Activated CD4-positive, alpha-beta T cell treated with anti-CD3 and anti-CD28 coated beads for 36 hours (primary cell): ENCODE results near the gene SIGLEC5. TPM values are rescaled to one million over a fixed set of nuclear protein-coding genes. Genes with fewer than 3 reads are reported as not detected.
A peak's percentile ranks its signal among the peaks of the same experiment; 100 is the strongest.

Experiments
- ATAC-seq: fragments of 200-7000 bp; cut with Tn5 transposase; one replicate; pipeline ENCODE4 v1.10.0; 2021; ENCODE audit warnings: mild to moderate bottlenecking, moderate library complexity
- CTCF ChIA-PET: fragments of 350-600 bp; sonication (Branson Sonifier 250); formaldehyde crosslinking; loops from one replicate; lab custom pipeline; 2021; ENCODE audit warnings: antibody characterized with exemption; lab: Charles Lee
- POLR2A ChIA-PET: fragments of 350-600 bp; sonication (Branson Sonifier 250); formaldehyde crosslinking; loops from one replicate; lab custom pipeline; 2021; ENCODE audit warnings: antibody characterized with exemption, inconsistent platforms; lab: Charles Lee
- DNase-seq: peaks from one replicate; pipeline ENCODE4 v3.0.0-alpha.2; 2020
- H3K27ac Mint-ChIP-seq: one replicate; pipeline ENCODE4 v1.8.0; 2021; ENCODE audit warnings: mixed read lengths
- H3K27me3 Mint-ChIP-seq: one replicate; pipeline ENCODE4 v1.8.0; 2021; ENCODE audit warnings: mixed read lengths
- H3K36me3 Mint-ChIP-seq: one replicate; pipeline ENCODE4 v1.8.0; 2021; ENCODE audit warnings: low read depth, mixed read lengths
- H3K4me1 Mint-ChIP-seq: one replicate; pipeline ENCODE4 v1.8.0; 2021; ENCODE audit warnings: mixed read lengths
- H3K4me3 Mint-ChIP-seq: one replicate; pipeline ENCODE4 v1.8.0; 2021; ENCODE audit warnings: mild to moderate bottlenecking, moderate library complexity, mixed read lengths
- H3K9me3 Mint-ChIP-seq: one replicate; pipeline ENCODE4 v1.8.0; 2021; ENCODE audit warnings: low read depth, mixed read lengths
- intact Hi-C, 2 experiments: fragments of 100-400 bp; cut with DNase I in 1 of 2; cut with micrococcal nuclease in 1 of 2; formaldehyde crosslinking; loops; one replicate each; pipeline versions ENCODE4 v1.14.2 to v1.15.1; 2022 to 2024; cut with DNase I, micrococcal nuclease
- total RNA-seq, 2 experiments: library from RNA; stranded (reverse); gene quantifications; one replicate each; pipeline ENCODE4 v1.2.3, GENCODE V29; 2021

SIGLEC5 gene
- total RNA-seq, 2 experiments from 2014 or later = not detected

DNA sequence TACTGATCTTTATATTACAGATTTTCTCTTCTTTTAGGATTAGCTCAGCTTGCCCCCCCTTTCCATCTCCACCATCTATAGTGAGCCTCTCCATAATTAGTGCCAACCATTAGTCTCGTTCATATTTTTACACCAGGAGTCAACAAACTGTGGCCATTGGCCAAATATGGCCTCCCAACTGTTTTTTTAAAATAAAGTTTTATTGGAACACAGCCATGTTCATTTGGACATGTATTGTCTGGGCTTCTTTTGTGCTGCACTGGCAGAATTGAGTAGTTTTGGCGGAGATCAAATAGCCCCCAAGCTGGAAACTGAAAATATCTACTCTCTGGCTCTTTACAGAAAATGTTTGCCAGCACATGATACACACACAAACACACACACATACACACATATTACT is 40.7 kb downstream of the SIGLEC5 start:
- ChIA-PET CTCF (no interaction called here), POLR2A (no interaction called here)
- H3K4me3 Mint-ChIP-seq = no peak overlapping the region
- H3K27me3 Mint-ChIP-seq = no peaks in the 10 kb centered on the region
- DNase-seq = no peak
- peaks cover 38% of the 10 kb centered on the region for H3K9me3 Mint-ChIP-seq
- intact Hi-C loops = no loop called here
- peaks cover 10% of the 10 kb centered on the region for H3K4me1 Mint-ChIP-seq
- peaks cover 49% of the 10 kb centered on the region for H3K36me3 Mint-ChIP-seq
- no peak overlapping the region for H3K27ac Mint-ChIP-seq
- no peak for ATAC-seq

- no peak overlapping the region for H3K27ac Mint-ChIP-seq
- no peaks in the 10 kb centered on the region for H3K27me3 Mint-ChIP-seq
- DNase-seq = no peak
- no peak for ATAC-seq
- no peak overlapping the region for H3K4me3 Mint-ChIP-seq
- intact Hi-C loops = no loop called here
- peaks cover 52% of the 10 kb centered on the region for H3K9me3 Mint-ChIP-seq
- POLR2A ChIA-PET = no interaction called here
- peaks cover 69% of the 10 kb centered on the region for H3K36me3 Mint-ChIP-seq
- CTCF ChIA-PET = interaction anchor here (1.2 kb wide), 1 partner anchor 10 kb away, joined by 3 read pairs; no protein-coding TSS in a partner anchor
- H3K4me1 Mint-ChIP-seq = no peaks in the 10 kb centered on the region
Observed at GRCh38 chr19:51587264-51588191, 42.7 kb downstream of the SIGLEC5 start.

DNA sequence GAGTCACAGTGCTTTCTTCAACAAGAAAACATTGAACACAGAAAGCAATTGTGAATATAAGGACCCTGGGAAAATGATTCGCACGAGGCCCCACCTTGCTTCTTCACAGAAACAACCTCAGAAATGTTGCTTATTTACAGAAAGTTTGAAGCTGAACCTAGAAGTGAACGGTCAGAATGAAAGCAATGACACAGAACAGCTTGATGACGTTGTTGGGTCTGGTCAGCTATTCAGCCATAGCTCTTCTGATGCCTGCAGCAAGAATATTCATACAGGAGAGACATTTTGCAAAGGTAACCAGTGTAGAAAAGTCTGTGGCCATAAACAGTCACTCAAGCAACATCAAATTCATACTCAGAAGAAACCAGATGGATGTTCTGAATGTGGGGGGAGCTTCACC is 43.4 kb downstream of the SIGLEC5 start:
- H3K27ac Mint-ChIP-seq = no peak overlapping the region

GRCh38 chr19:51586103-51586728 is 44.0 kb downstream of the SIGLEC5 start:
- Mint-ChIP-seq H3K27me3 (no peaks in the 10 kb centered on the region), H3K9me3 (peaks cover 53% of the 10 kb centered on the region)
- intact Hi-C loops = no loop called here

More for the DNA sequence above, 43.4 kb downstream of the SIGLEC5 start:
- H3K36me3 Mint-ChIP-seq = peaks cover 75% of the 10 kb centered on the region
- ChIA-PET POLR2A (interaction anchor here (0.6 kb wide), 1 partner anchor 10 kb away, joined by 4 read pairs; no protein-coding TSS in a partner anchor), CTCF (interaction anchor here (1.2 kb wide), 1 partner anchor 10 kb away, joined by 3 read pairs; no protein-coding TSS in a partner anchor)
- no peak for DNase-seq
- peaks cover 53% of the 10 kb centered on the region for H3K9me3 Mint-ChIP-seq
- intact Hi-C loops = no loop called here
- no peaks in the 10 kb centered on the region for H3K27me3 Mint-ChIP-seq
- H3K4me3 Mint-ChIP-seq = no peak overlapping the region
- H3K4me1 Mint-ChIP-seq = no peaks in the 10 kb centered on the region
- ATAC-seq = no peak

DNA sequence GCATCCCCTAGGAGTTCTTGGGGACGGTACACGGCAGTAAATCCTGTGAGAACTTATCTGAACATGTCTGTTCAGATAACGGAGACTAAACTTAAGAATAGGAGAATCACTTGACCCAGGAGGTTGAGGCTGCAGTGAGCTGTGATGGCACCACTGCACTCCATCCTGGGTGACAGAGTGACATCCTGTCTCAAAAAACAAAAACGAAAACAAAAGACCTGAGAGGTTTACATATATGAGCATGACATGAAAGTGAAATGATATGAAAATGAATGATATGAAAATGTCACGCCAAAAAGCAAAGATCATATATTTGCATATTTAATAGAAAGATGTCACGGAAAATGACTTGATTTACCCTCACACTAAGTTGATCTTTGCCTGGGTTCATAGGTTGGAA is 53.4 kb downstream of the SIGLEC5 start:
- Mint-ChIP-seq H3K4me3 (no peak overlapping the region), H3K27ac (peak overlapping the region; percentile 47), H3K4me1 (peaks cover 30% of the 10 kb centered on the region), H3K9me3 (peaks cover 5% of the 10 kb centered on the region), H3K27me3 (no peaks in the 10 kb centered on the region), H3K36me3 (peaks cover 67% of the 10 kb centered on the region)
- ATAC-seq (peak; percentile 89), DNase-seq (peak; percentile 28)
- ChIA-PET CTCF (interaction anchor here (1.0 kb wide), 1 partner anchor 10 kb away, joined by 3 read pairs; no protein-coding TSS in a partner anchor), POLR2A (interaction anchor here (0.7 kb wide), 1 partner anchor 10 kb away, joined by 4 read pairs; no protein-coding TSS in a partner anchor)
- intact Hi-C loops = no loop called here

More at GRCh38 chr19:51586103-51586728, 44.0 kb downstream of the SIGLEC5 start:
- ChIA-PET CTCF (interaction anchor here (1.0 to 1.2 kb wide), 2 partner anchors 9 to 51 kb away, joined by 3 to 5 read pairs; no protein-coding TSS in a partner anchor), POLR2A (interaction anchor here (0.6 kb wide), 1 partner anchor 10 kb away, joined by 4 read pairs; no protein-coding TSS in a partner anchor)
- Mint-ChIP-seq H3K36me3 (peaks cover 79% of the 10 kb centered on the region), H3K27ac (no peak overlapping the region), H3K4me3 (no peak overlapping the region), H3K4me1 (no peaks in the 10 kb centered on the region)
- no peak for DNase-seq
- ATAC-seq = no peak

- Mint-ChIP-seq H3K4me1 (peaks cover 40% of the 10 kb centered on the region), H3K36me3 (peaks cover 43% of the 10 kb centered on the region), H3K4me3 (no peak overlapping the region), H3K27me3 (no peaks in the 10 kb centered on the region), H3K27ac (no peak overlapping the region), H3K9me3 (peaks cover 6% of the 10 kb centered on the region)
- intact Hi-C loops = loop anchor here in 1 of 2 experiments (5.0 kb wide), 2 partner anchors 466 to 766 kb away; partner anchors contain the start of gene CTU1
- ChIA-PET CTCF (interaction anchor here (0.6 to 0.7 kb wide), 2 partner anchors 165 to 939 kb away, joined by 3 to 4 read pairs; no protein-coding TSS in a partner anchor), POLR2A (no interaction called here)
- ATAC-seq (no peak), DNase-seq (no peak)
Observed at GRCh38 chr19:51573331-51573730, 56.9 kb downstream of the SIGLEC5 start.

GRCh38 chr19:51572908-51573307 is 57.3 kb downstream of the SIGLEC5 start:
- POLR2A ChIA-PET = no interaction called here
- intact Hi-C loops = loop anchor here in 1 of 2 experiments (5.0 kb wide), 2 partner anchors 466 to 766 kb away; partner anchors contain the start of gene CTU1
- Mint-ChIP-seq H3K27me3 (no peaks in the 10 kb centered on the region), H3K9me3 (peaks cover 6% of the 10 kb centered on the region), H3K36me3 (peaks cover 41% of the 10 kb centered on the region), H3K4me3 (no peak overlapping the region), H3K27ac (no peak overlapping the region), H3K4me1 (peaks cover 40% of the 10 kb centered on the region)
- CTCF ChIA-PET = interaction anchor here (0.6 to 0.9 kb wide), 4 partner anchors 22 to 938 kb away, joined by 3 to 5 read pairs (median 4); no protein-coding TSS in a partner anchor
- DNase-seq (no peak), ATAC-seq (no peak)

- H3K4me3 Mint-ChIP-seq = peak overlapping the region; percentile 91
- ChIA-PET POLR2A (no interaction called here), CTCF (interaction anchor here (0.7 to 0.9 kb wide), 3 partner anchors 22 to 938 kb away, joined by 3 to 5 read pairs (median 3); no protein-coding TSS in a partner anchor)
- intact Hi-C loops = loop anchor here in 1 of 2 experiments (5.0 kb wide), 2 partner anchors 465 to 765 kb away; partner anchors contain the start of gene CTU1
- peaks cover 41% of the 10 kb centered on the region for H3K36me3 Mint-ChIP-seq
- DNase-seq = no peak
- H3K4me1 Mint-ChIP-seq = peaks cover 40% of the 10 kb centered on the region
- peak overlapping the region; percentile 25 for H3K27ac Mint-ChIP-seq
- H3K27me3 Mint-ChIP-seq = no peaks in the 10 kb centered on the region
- peaks cover 6% of the 10 kb centered on the region for H3K9me3 Mint-ChIP-seq
- ATAC-seq = no peak
Observed at GRCh38 chr19:51572410-51572809, 57.8 kb downstream of the SIGLEC5 start.

DNA sequence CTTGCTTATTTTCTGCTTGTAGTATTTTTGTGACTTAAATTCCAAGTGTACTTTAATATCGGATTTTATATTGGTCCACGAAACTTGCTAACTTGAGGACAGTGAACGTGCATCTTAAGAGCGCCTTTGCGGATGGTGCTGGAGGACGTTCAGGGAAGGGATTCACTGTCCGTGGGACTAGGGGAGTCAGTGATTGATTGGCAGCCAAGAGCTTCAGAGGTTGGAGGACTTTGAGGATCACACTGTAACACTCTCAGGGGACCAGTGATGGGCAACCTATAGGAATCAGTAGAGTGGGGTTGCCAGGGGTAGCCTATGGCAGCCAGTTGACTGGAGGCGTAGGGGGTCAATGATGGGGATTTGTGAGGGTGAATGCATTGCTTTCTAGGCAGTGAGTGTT is 58.6 kb downstream of the SIGLEC5 start:
- peaks cover 34% of the 10 kb centered on the region for H3K36me3 Mint-ChIP-seq
- H3K4me1 Mint-ChIP-seq = peaks cover 33% of the 10 kb centered on the region
- peaks cover 4% of the 10 kb centered on the region for H3K9me3 Mint-ChIP-seq
- peaks cover under 1% of the 10 kb centered on the region for H3K27me3 Mint-ChIP-seq
- no peak for DNase-seq
- ATAC-seq = no peak
- ChIA-PET POLR2A (interaction anchor here (0.6 kb wide), 1 partner anchor 450 kb away, joined by 3 read pairs; no protein-coding TSS in a partner anchor), CTCF (interaction anchor here (0.9 to 1.0 kb wide), 2 partner anchors 58 to 82 kb away, joined by 3 to 4 read pairs; no protein-coding TSS in a partner anchor)
- peak overlapping the region; percentile 91 for H3K4me3 Mint-ChIP-seq
- peak overlapping the region; percentile 89 for H3K27ac Mint-ChIP-seq
- intact Hi-C loops = loop anchor here (1.0 to 5.0 kb wide), 5 partner anchors 23 to 764 kb away; partner anchors contain the start of gene CTU1 (in 1 of the 2)

- CTCF ChIA-PET = interaction anchor here (0.9 to 1.0 kb wide), 2 partner anchors 57 to 82 kb away, joined by 3 to 4 read pairs; no protein-coding TSS in a partner anchor
- DNase-seq (peak; percentile 91), ATAC-seq (peak; percentile 96)
- H3K27me3 Mint-ChIP-seq = peaks cover 2% of the 10 kb centered on the region
- peaks cover 31% of the 10 kb centered on the region for H3K4me1 Mint-ChIP-seq
- H3K4me3 Mint-ChIP-seq = peak within 1 kb of the TSS; percentile 91
- POLR2A ChIA-PET = interaction anchor here (0.6 kb wide), 1 partner anchor 23 kb away, joined by 5 read pairs; no protein-coding TSS in a partner anchor
- H3K9me3 Mint-ChIP-seq = peaks cover 4% of the 10 kb centered on the region
- H3K36me3 Mint-ChIP-seq = peaks cover 30% of the 10 kb centered on the region
- intact Hi-C loops = loop anchor here (1.0 to 5.0 kb wide), 5 partner anchors 23 to 764 kb away; partner anchors contain the start of gene CTU1 (in 1 of the 2)
- H3K27ac Mint-ChIP-seq = peak within 1 kb of the TSS; percentile 89
Observed at GRCh38 chr19:51570962-51571575, 59.1 kb downstream of the SIGLEC5 start, which contains the start of gene ZNF175. ZNF175 (plus strand) TSS chr19:51571283; CDS start chr19:51573330, 2,047 bp downstream.
